ENCODE data around the gene SLC16A7. TPM values are rescaled to one million over a fixed set of nuclear protein-coding genes. Genes with fewer than 3 reads are reported as not detected.
"Not testable (repeated sequence)": the region's sequence is repeated elsewhere in the genome, so short reads cannot be mapped to it uniquely, and the experiment has no call there.

Gene SLC16A7
- 6.6 TPM for polyA plus RNA-seq (ENCODE audit: insufficient read length)
- long read RNA-seq, donor 1, partial matches to known transcripts = 0 of 1 reads
- long read RNA-seq, donor 1, other reads (novel, unspliced or antisense) = 0 of 1 reads
- long read RNA-seq, donor 2, partial matches to known transcripts = 0 of 2 reads
- long read RNA-seq, donor 2, other reads (novel, unspliced or antisense) = 0 of 2 reads
- long read RNA-seq, donor 3 = 0 reads
- long read RNA-seq, donor 4 = 0 reads
- long read RNA-seq, donor 5, partial matches to known transcripts = 0 of 1 reads
- long read RNA-seq, donor 5, other reads (novel, unspliced or antisense) = 0 of 1 reads
- long read RNA-seq, donor 6 = 0 reads
- long read RNA-seq, donor 7 = 0 reads
- long read RNA-seq, donor 8 = 0 reads

- peak; percentile 77 for DNase-seq
These were observed at the start of gene SLC16A7 for GRCh38 chr12:59595883-59596540. Gene SLC16A7, plus strand, starts transcription at chr12:59596029. Its CDS starts 108,773 bp downstream, at chr12:59704802.

GRCh38 chr12:59548930-59549329, 46.9 kb upstream of the SLC16A7 start:
- no peak for DNase-seq

- no peak for DNase-seq
These were observed 36.1 kb upstream of the SLC16A7 start for GRCh38 chr12:59559696-59560095.

GRCh38 chr12:59570145-59570544, 25.7 kb upstream of the SLC16A7 start:
- no peak for DNase-seq

- no peak for DNase-seq
These were observed 21.4 kb upstream of the SLC16A7 start for GRCh38 chr12:59574406-59574805.

- no peak for DNase-seq
These were observed 20.0 kb upstream of the SLC16A7 start for GRCh38 chr12:59575826-59576225.

- no peak for DNase-seq
These were observed 17.6 kb upstream of the SLC16A7 start for GRCh38 chr12:59578254-59578653.

- no peak for DNase-seq
These were observed 16.2 kb upstream of the SLC16A7 start for GRCh38 chr12:59579631-59580030.

GRCh38 chr12:59580050-59580449, 15.8 kb upstream of the SLC16A7 start:
- no peak for DNase-seq

GRCh38 chr12:59583003-59583712, 12.7 kb upstream of the SLC16A7 start:
- no peak for DNase-seq

- DNase-seq = no peak
These were observed 8.1 kb upstream of the SLC16A7 start for GRCh38 chr12:59587710-59588109.

- no peak for DNase-seq
These were observed 2.1 kb upstream of the SLC16A7 start for GRCh38 chr12:59593761-59594160.

- DNase-seq = no peak
These were observed 807 bp upstream of the SLC16A7 start for GRCh38 chr12:59594943-59595500.

- no peak for DNase-seq
These were observed 305 bp upstream of the SLC16A7 start for GRCh38 chr12:59595565-59595882.

GRCh38 chr12:59597385-59597781, 1.6 kb downstream of the SLC16A7 start:
- DNase-seq = peak; percentile 24

- no peak for DNase-seq
These were observed 4.3 kb downstream of the SLC16A7 start for GRCh38 chr12:59600171-59600570.

GRCh38 chr12:59603754-59604153, 7.9 kb downstream of the SLC16A7 start:
- DNase-seq = no peak

GRCh38 chr12:59612823-59613434, 17.1 kb downstream of the SLC16A7 start:
- not testable (repeated sequence) for DNase-seq

- no peak for DNase-seq
These were observed 19.8 kb downstream of the SLC16A7 start for GRCh38 chr12:59615392-59616165.

- DNase-seq = no peak
These were observed 23.8 kb downstream of the SLC16A7 start for GRCh38 chr12:59619461-59620240.

- no peak for DNase-seq
These were observed 24.5 kb downstream of the SLC16A7 start for GRCh38 chr12:59620326-59620725.

Measured in left kidney (tissue), 8 donors.